ENCODE measurements around the gene ZBTB7C. TPM values are rescaled to one million over a fixed set of nuclear protein-coding genes. Genes with fewer than 3 reads are reported as not detected.

ZBTB7C gene
- total RNA-seq, 2 experiments from 2014 or later = 0.05 TPM; not detected in 1

GRCh38 chr18:48100165-48100575 is 309.0 kb downstream of the ZBTB7C start:
- no peaks in the 10 kb centered on the region for H3K4me1 Mint-ChIP-seq (ENCODE audit: low read depth)
- POLR2A ChIA-PET = no interaction called here
- intact Hi-C loops (cut with micrococcal nuclease) = no loop called here
- no peaks in the 10 kb centered on the region for H3K36me3 Mint-ChIP-seq
- H3K27ac Mint-ChIP-seq = no peak overlapping the region
- no peak overlapping the region for H3K4me3 Mint-ChIP-seq
- H3K27me3 Mint-ChIP-seq = peaks cover 18% of the 10 kb centered on the region
- CTCF ChIA-PET = no interaction called here
- H3K9me3 Mint-ChIP-seq = no peaks in the 10 kb centered on the region
- no peak for DNase-seq

GRCh38 chr18:48099481-48100164 is 309.6 kb downstream of the ZBTB7C start:
- no peak overlapping the region for H3K27ac Mint-ChIP-seq
- intact Hi-C loops (cut with micrococcal nuclease) = no loop called here

GRCh38 chr18:48098538-48098937 is 310.6 kb downstream of the ZBTB7C start:
- Mint-ChIP-seq H3K9me3 (no peaks in the 10 kb centered on the region), H3K27me3 (peaks cover 15% of the 10 kb centered on the region), H3K4me3 (no peak overlapping the region), H3K36me3 (no peaks in the 10 kb centered on the region), H3K4me1 (ENCODE audit: low read depth) (no peaks in the 10 kb centered on the region), H3K27ac (no peak overlapping the region)
- DNase-seq = no peak
- ChIA-PET CTCF (no interaction called here), POLR2A (no interaction called here)
- intact Hi-C loops (cut with micrococcal nuclease) = no loop called here

More at GRCh38 chr18:48099481-48100164, 309.6 kb downstream of the ZBTB7C start:
- peaks cover 18% of the 10 kb centered on the region for H3K27me3 Mint-ChIP-seq
- no peak overlapping the region for H3K4me3 Mint-ChIP-seq
- ChIA-PET CTCF (no interaction called here), POLR2A (no interaction called here)
- H3K9me3 Mint-ChIP-seq = no peaks in the 10 kb centered on the region
- H3K36me3 Mint-ChIP-seq = no peaks in the 10 kb centered on the region
- H3K4me1 Mint-ChIP-seq (ENCODE audit: low read depth) = no peaks in the 10 kb centered on the region
- no peak for DNase-seq

DNA sequence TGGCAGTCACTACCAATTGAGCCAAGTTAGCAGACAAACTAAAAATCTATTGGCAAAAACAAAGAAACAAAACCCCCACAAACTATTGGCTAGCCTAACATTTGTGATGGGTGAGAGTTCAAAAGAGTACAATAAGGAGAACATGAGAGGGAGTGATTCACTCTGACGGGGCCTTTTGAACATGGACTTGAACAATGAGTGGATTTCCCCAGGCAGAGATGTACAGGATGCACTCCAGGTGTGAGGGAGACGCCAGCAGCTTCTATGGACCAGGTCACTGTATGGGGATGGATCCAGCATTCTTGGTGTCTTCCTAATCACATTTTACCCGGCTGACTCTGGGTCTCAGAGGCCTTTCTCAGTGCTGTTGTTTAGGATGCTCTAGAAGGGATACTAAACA is 311.2 kb downstream of the ZBTB7C start:
- DNase-seq = no peak
- Mint-ChIP-seq H3K4me1 (ENCODE audit: low read depth) (no peaks in the 10 kb centered on the region), H3K4me3 (no peak overlapping the region), H3K27ac (no peak overlapping the region), H3K9me3 (no peaks in the 10 kb centered on the region), H3K27me3 (peaks cover 12% of the 10 kb centered on the region), H3K36me3 (no peaks in the 10 kb centered on the region)
- intact Hi-C loops (cut with micrococcal nuclease) = no loop called here
- POLR2A ChIA-PET = no interaction called here
- CTCF ChIA-PET = no interaction called here

- CTCF ChIA-PET = no interaction called here
- Mint-ChIP-seq H3K4me1 (ENCODE audit: low read depth) (no peaks in the 10 kb centered on the region), H3K36me3 (no peaks in the 10 kb centered on the region), H3K27me3 (peaks cover 8% of the 10 kb centered on the region), H3K27ac (no peak overlapping the region), H3K4me3 (no peak overlapping the region), H3K9me3 (no peaks in the 10 kb centered on the region)
- intact Hi-C loops (cut with micrococcal nuclease) = no loop called here
- DNase-seq = no peak
- POLR2A ChIA-PET = no interaction called here
Observed at GRCh38 chr18:48095726-48096125, 313.5 kb downstream of the ZBTB7C start.

DNA sequence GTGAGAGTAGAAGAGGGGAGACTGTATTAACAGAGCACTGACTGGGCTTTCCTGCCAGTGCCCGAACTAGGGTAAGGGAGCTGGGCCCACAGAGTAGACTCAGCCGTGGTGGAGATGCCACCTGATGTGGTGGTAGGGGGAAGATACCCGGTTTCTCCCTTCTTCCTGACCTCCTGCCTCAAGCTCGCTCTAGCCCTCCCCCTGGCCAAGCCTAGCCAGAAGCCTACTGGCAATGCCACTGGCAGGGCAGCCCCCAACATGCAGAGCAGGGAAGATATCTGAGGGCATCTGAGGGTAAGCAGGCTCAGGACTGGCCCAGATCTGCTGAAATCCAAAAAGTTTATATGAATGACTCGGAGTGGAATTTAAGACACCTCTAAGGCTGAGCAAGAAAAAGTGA is 316.1 kb downstream of the ZBTB7C start:
- peaks cover 4% of the 10 kb centered on the region for H3K27me3 Mint-ChIP-seq
- CTCF ChIA-PET = interaction anchor here (1.4 kb wide), 1 partner anchor 321 kb away, joined by 3 read pairs; no protein-coding TSS in a partner anchor
- H3K4me3 Mint-ChIP-seq = no peak overlapping the region
- intact Hi-C loops (cut with micrococcal nuclease) = no loop called here
- H3K27ac Mint-ChIP-seq = no peak overlapping the region
- no peaks in the 10 kb centered on the region for H3K4me1 Mint-ChIP-seq (ENCODE audit: low read depth)
- POLR2A ChIA-PET = no interaction called here
- H3K9me3 Mint-ChIP-seq = no peaks in the 10 kb centered on the region
- no peaks in the 10 kb centered on the region for H3K36me3 Mint-ChIP-seq
- no peak for DNase-seq

- no peak for DNase-seq
- ChIA-PET POLR2A (no interaction called here), CTCF (no interaction called here)
- H3K36me3 Mint-ChIP-seq = no peaks in the 10 kb centered on the region
- no peak overlapping the region for H3K4me3 Mint-ChIP-seq
- H3K27me3 Mint-ChIP-seq = peaks cover 2% of the 10 kb centered on the region
- intact Hi-C loops (cut with micrococcal nuclease) = no loop called here
- H3K9me3 Mint-ChIP-seq = no peaks in the 10 kb centered on the region
- no peaks in the 10 kb centered on the region for H3K4me1 Mint-ChIP-seq (ENCODE audit: low read depth)
- H3K27ac Mint-ChIP-seq = no peak overlapping the region
Observed at GRCh38 chr18:48091869-48092497, 317.2 kb downstream of the ZBTB7C start.

DNA sequence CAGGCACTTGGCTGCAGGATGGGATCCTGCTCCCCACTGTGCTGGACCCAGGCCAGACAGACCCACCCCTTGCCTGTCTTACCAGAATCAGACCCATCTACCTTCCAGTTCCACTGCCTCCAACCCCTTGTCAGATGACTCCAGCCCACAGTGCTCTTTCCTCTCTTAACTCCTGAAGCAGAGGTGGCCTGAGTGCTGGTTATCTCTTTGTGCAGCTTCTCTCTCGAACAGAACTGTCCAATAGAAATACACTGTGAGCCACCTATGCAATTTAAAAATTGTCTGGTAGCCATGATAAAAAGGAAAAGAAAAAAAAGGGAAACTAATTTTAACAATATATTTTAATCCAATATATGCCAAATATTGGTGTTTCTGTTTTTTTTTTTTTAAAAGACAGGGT is 318.5 kb downstream of the ZBTB7C start:
- ChIA-PET CTCF (no interaction called here), POLR2A (no interaction called here)
- no peaks in the 10 kb centered on the region for H3K9me3 Mint-ChIP-seq
- H3K27me3 Mint-ChIP-seq = peaks cover 2% of the 10 kb centered on the region
- no peaks in the 10 kb centered on the region for H3K4me1 Mint-ChIP-seq (ENCODE audit: low read depth)
- intact Hi-C loops (cut with micrococcal nuclease) = no loop called here
- H3K36me3 Mint-ChIP-seq = no peaks in the 10 kb centered on the region
- H3K27ac Mint-ChIP-seq = no peak overlapping the region
- no peak overlapping the region for H3K4me3 Mint-ChIP-seq
- DNase-seq = no peak

- Mint-ChIP-seq H3K9me3 (no peaks in the 10 kb centered on the region), H3K27ac (no peak overlapping the region), H3K36me3 (no peaks in the 10 kb centered on the region), H3K4me1 (ENCODE audit: low read depth) (no peaks in the 10 kb centered on the region), H3K4me3 (no peak overlapping the region), H3K27me3 (peaks cover 2% of the 10 kb centered on the region)
- intact Hi-C loops (cut with micrococcal nuclease) = no loop called here
- ChIA-PET CTCF (no interaction called here), POLR2A (no interaction called here)
- DNase-seq = no peak
Observed at GRCh38 chr18:48090021-48090420, 319.2 kb downstream of the ZBTB7C start.

DNA sequence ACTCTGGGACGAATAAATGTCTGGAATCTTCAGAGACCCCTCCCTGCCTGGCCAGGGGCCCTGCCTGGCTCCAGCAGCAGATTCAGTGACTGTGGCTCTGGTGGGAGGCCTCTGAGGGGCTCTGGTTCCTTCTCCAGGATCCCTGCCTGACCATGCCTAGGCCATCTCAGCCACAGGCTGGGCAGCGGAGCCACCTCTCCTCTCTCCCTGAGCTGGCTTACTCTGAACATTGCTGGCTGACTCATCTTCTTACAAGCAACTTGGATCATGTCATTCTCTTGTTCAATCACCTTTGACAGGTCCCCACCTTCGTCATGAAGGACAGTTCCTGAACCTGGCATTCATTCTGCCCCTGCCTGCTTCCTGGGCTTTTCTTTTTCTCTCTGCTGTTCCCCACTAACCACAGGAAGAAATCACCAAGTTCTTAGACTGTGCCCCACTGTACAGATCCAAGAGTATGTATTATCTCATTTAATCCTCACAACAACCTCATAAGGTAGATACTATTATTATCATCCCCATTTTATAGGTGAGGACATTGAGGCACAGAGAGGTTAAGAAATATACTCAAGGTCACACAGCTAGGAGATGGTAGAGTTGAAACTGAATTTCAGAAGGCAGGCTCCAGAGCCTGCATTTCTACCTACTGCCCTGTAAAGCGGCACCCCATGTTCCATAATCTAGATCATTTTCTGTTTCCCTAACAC is 323.2 kb downstream of the ZBTB7C start:
- Mint-ChIP-seq H3K27ac (no peak overlapping the region), H3K4me1 (ENCODE audit: low read depth) (no peaks in the 10 kb centered on the region), H3K4me3 (no peak overlapping the region), H3K36me3 (no peaks in the 10 kb centered on the region), H3K27me3 (peaks cover 2% of the 10 kb centered on the region), H3K9me3 (no peaks in the 10 kb centered on the region)
- DNase-seq = no peak
- ChIA-PET CTCF (no interaction called here), POLR2A (no interaction called here)
- intact Hi-C loops (cut with micrococcal nuclease) = no loop called here

- ChIA-PET POLR2A (no interaction called here), CTCF (no interaction called here)
- Mint-ChIP-seq H3K4me3 (no peak overlapping the region), H3K27ac (no peak overlapping the region), H3K36me3 (no peaks in the 10 kb centered on the region), H3K9me3 (no peaks in the 10 kb centered on the region), H3K27me3 (peaks cover 2% of the 10 kb centered on the region), H3K4me1 (ENCODE audit: low read depth) (no peaks in the 10 kb centered on the region)
- intact Hi-C loops (cut with micrococcal nuclease) = no loop called here
- DNase-seq = no peak
Observed at GRCh38 chr18:48084858-48085257, 324.3 kb downstream of the ZBTB7C start.

- POLR2A ChIA-PET = no interaction called here
- intact Hi-C loops (cut with micrococcal nuclease) = no loop called here
- Mint-ChIP-seq H3K4me1 (ENCODE audit: low read depth) (no peaks in the 10 kb centered on the region), H3K9me3 (no peaks in the 10 kb centered on the region), H3K27me3 (peaks cover 2% of the 10 kb centered on the region), H3K36me3 (no peaks in the 10 kb centered on the region), H3K4me3 (no peak overlapping the region), H3K27ac (no peak overlapping the region)
- CTCF ChIA-PET = no interaction called here
- DNase-seq = no peak
Observed at GRCh38 chr18:48084041-48084757, 325.0 kb downstream of the ZBTB7C start.
